Measurements from ENCODE around the gene NMRK2. TPM values are rescaled to one million over a fixed set of nuclear protein-coding genes. Genes with fewer than 3 reads are reported as not detected.
A peak's percentile ranks its signal among the peaks of the same experiment; 100 is the strongest.

The NMRK2 gene
- polyA plus RNA-seq, 2 of the 4 experiments (the other 2 are of a cell fraction): not detected

- H3K4me2 ChIP-seq: peak overlapping the region; percentile 91; the same call in 2 of the 3 replicates
- FAIRE-seq (no peak), DNase-seq (ENCODE audit: low read depth in 1 of 2, low spot score in 1 of 2) (no peak), ATAC-seq (no peak)
- no peak overlapping the region for H3K4me3 ChIP-seq
- ChIA-PET CTCF (interaction anchor here (2.1 to 3.5 kb wide), 2 partner anchors 11 to 160 kb away, joined by 4 to 16 read pairs; partner anchors contain the start of gene DAPK3), POLR2A (interaction anchor here (5.1 kb wide), 1 partner anchor 12 kb away, joined by 60 read pairs; the partner anchor contains the start of gene DAPK3)
- H3K27ac ChIP-seq: 0 out of 6 replicates have a peak overlapping the region, but pooled peaks of 1 of the 2 experiments have one; percentile 2
- no peak for TF ChIP-seq NR3C1 (IDR thresholded peaks at IDR 0.05)
- TF ChIP-seq MAFK (IDR thresholded peaks at IDR 0.05; ENCODE audit: partially characterized antibody): no peak
- no peak for TF ChIP-seq MYC (IDR thresholded peaks at IDR 0.05; ENCODE audit: borderline replicate concordance, low read length)
- no peak for TF ChIP-seq EHF (CRISPR knock-in tag; IDR thresholded peaks at IDR 0.05)
- TF ChIP-seq RCOR1 (IDR thresholded peaks at IDR 0.05; ENCODE audit: low read depth, low read length): no peak
- no peak for TF ChIP-seq ELK1 (IDR thresholded peaks at IDR 0.05; ENCODE audit: low read depth, low read length)
- no peak for TF ChIP-seq HEYL (CRISPR knock-in tag; IDR thresholded peaks at IDR 0.05)
- TF ChIP-seq POLR2A (IDR thresholded peaks at IDR 0.05; ENCODE audit: low read length): no peak
- no peak for TF ChIP-seq REST (IDR thresholded peaks at IDR 0.05)
- TF ChIP-seq SMC3 (IDR thresholded peaks at IDR 0.05): no peak
- TF ChIP-seq ESRRA (IDR thresholded peaks at IDR 0.05; ENCODE audit: borderline replicate concordance, low read length): no peak
- TF ChIP-seq HOXA7 (CRISPR knock-in tag; IDR thresholded peaks at IDR 0.05): no peak
- no peak for TF ChIP-seq FOSL2 (IDR thresholded peaks at IDR 0.05)
- TF ChIP-seq FOSL2 (CRISPR knock-in tag; IDR thresholded peaks at IDR 0.05): no peak
- no peak for TF ChIP-seq CHD2 (IDR thresholded peaks at IDR 0.05; ENCODE audit: low read length, partially characterized antibody)
- TF ChIP-seq SREBF2 (IDR thresholded peaks at IDR 0.05): no peak
- no peak for TF ChIP-seq POLR2AphosphoS2 (conservative IDR thresholded peaks at IDR 0.05; ENCODE audit: low read length)
- TF ChIP-seq HOXB13 (CRISPR knock-in tag; IDR thresholded peaks at IDR 0.05; ENCODE audit: low read depth): no peak
- TF ChIP-seq FOSB (CRISPR knock-in tag; IDR thresholded peaks at IDR 0.05): no peak
- no peak for TF ChIP-seq CBX8 (IDR thresholded peaks at IDR 0.05)
- WGBS (ENCODE audit: missing lambda C conversion rate): 89% methylated on average over 24 of the region's 39 CpGs
- peaks cover 26% of the 10 kb centered on the region; the same call in 2 of the 3 replicates for H3K4me1 ChIP-seq
- no peaks in the 10 kb centered on the region for H3K9me3 ChIP-seq
Measured at GRCh38 chr19:3981736-3982681, 49.1 kb downstream of the NMRK2 start.

GRCh38 chr19:3982701-3983541 lies 50.1 kb downstream of the NMRK2 start:
- peak overlapping the region; percentile 96 for H3K4me3 ChIP-seq
- H3K4me2 ChIP-seq: peak overlapping the region; percentile 91
- FAIRE-seq (no peak), ATAC-seq (peak in 1 of 2 experiments; percentile 4; a peak in 1 of 6 replicates), DNase-seq (ENCODE audit: low read depth in 1 of 2, low spot score in 1 of 2) (no peak)
- peaks cover 26% of the 10 kb centered on the region; the same call in 2 of the 3 replicates for H3K4me1 ChIP-seq
- 89% methylated on average over 30 of the region's 40 CpGs for WGBS (ENCODE audit: missing lambda C conversion rate)
- peak overlapping the region; percentile 83 to 97; a peak in 3 of 6 replicates for H3K27ac ChIP-seq
- H3K9me3 ChIP-seq: no peaks in the 10 kb centered on the region
- ChIA-PET POLR2A (interaction anchor here (5.1 kb wide), 1 partner anchor 13 kb away, joined by 60 read pairs; the partner anchor contains the start of gene DAPK3), CTCF (interaction anchor here (2.1 to 3.5 kb wide), 2 partner anchors 12 to 161 kb away, joined by 4 to 16 read pairs; partner anchors contain the start of gene DAPK3)
- TF ChIP-seq EP300 (IDR thresholded peaks at IDR 0.05): no peak
- TF ChIP-seq FOSL2 (IDR thresholded peaks at IDR 0.05): no peak
- TF ChIP-seq FOSL2 (CRISPR knock-in tag; IDR thresholded peaks at IDR 0.05): peak; percentile 42; the same call in 1 of the 2 replicates
